H1 (cell line): ENCODE data around the gene PKD1. TPM values are rescaled to one million over a fixed set of nuclear protein-coding genes. Genes with fewer than 3 reads are reported as not detected.

ENCODE experiments used
- CTCF ChIA-PET: fragments of 300-600 bp; sonication (Branson Sonifier 250); formaldehyde crosslinking; loops from one replicate; lab custom pipeline; 2021; ENCODE audit not compliant: partially characterized antibody; lab: Charles Lee
- POLR2A ChIA-PET: fragments of 300-600 bp; sonication (Branson Sonifier 250); formaldehyde crosslinking; loops from one replicate; lab custom pipeline; 2021; ENCODE audit warnings: inconsistent platforms; ENCODE audit not compliant: partially characterized antibody; lab: Charles Lee
- DNase-seq, 2 experiments: peaks; one replicate each; pipeline versions ENCODE4 v3.0.0 to v3.0.0-alpha.2; 2010 to 2022; ENCODE audit warnings: low spot score in 2 of 2, low read depth in 1 of 2, mixed read lengths in 1 of 2
- FAIRE-seq: peaks from 2 replicates; lab custom pipeline; 2011; peaks lifted over from hg19 to GRCh38; lab: Jason Lieb, UNC
- H2AFZ ChIP-seq: 2 replicates; pipeline ENCODE4 v1.8.1; 2012; ENCODE audit warnings: low read length, inconsistent platforms
- H2AK5ac ChIP-seq: 2 replicates; pipeline ENCODE4 v1.6.1; 2013; ENCODE audit warnings: low read depth, low read length
- H2BK120ac ChIP-seq: replicated peaks from 2 replicates; pipeline ENCODE3; 2013; ENCODE audit warnings: low read depth, low read length, inconsistent platforms
- H2BK12ac ChIP-seq: 2 replicates; pipeline ENCODE4 v1.6.1; 2013; ENCODE audit warnings: low read depth, low read length
- H2BK15ac ChIP-seq: 2 replicates; pipeline ENCODE4 v1.6.1; 2013; ENCODE audit warnings: low read length
- H2BK20ac ChIP-seq: 2 replicates; pipeline ENCODE4 v1.6.1; 2013; ENCODE audit warnings: low read length
- H2BK5ac ChIP-seq: 2 replicates; pipeline ENCODE4 v1.6.1; 2013; ENCODE audit warnings: low read depth, low read length
- H3K14ac ChIP-seq: 2 replicates; pipeline ENCODE4 v1.6.1; 2013; ENCODE audit warnings: inconsistent platforms; ENCODE audit not compliant: insufficient read length
- H3K18ac ChIP-seq: 2 replicates; pipeline ENCODE4 v1.6.1; 2013; ENCODE audit warnings: low read length; ENCODE audit errors: extremely low read depth
- H3K23ac ChIP-seq: 2 replicates; pipeline ENCODE4 v1.6.1; 2013; ENCODE audit warnings: inconsistent platforms; ENCODE audit not compliant: insufficient read length
- H3K23me2 ChIP-seq: 2 replicates; pipeline ENCODE4 v1.6.1; 2013; ENCODE audit warnings: low read depth, low read length
- H3K27ac ChIP-seq: 2 replicates; pipeline ENCODE4 v1.6.1; 2011; ENCODE audit warnings: low read depth, low read length, inconsistent platforms
- H3K27me3 ChIP-seq, 4 experiments: replicated peaks in 1 of 4; 1 replicate in 1 of 4; 2 replicates in 3 of 4; pipeline versions ENCODE4 v1.6.1 to v1.8.1; 2011 to 2013; ENCODE audit warnings: low read length in 3 of 4, mild to moderate bottlenecking in 3 of 4, inconsistent platforms in 2 of 4, mixed read lengths in 2 of 4, moderate library complexity in 1 of 4; ENCODE audit not compliant: control insufficient read depth in 3 of 4, insufficient read depth in 3 of 4; ENCODE audit errors: extremely low read depth in 1 of 4
- H3K36me3 ChIP-seq, 4 experiments: 2 replicates each; pipeline versions ENCODE4 v1.6.1 to v1.8.1; 2011 to 2013; ENCODE audit warnings: mild to moderate bottlenecking in 4 of 4, low read length in 3 of 4, moderate library complexity in 2 of 4, control low read depth in 1 of 4, inconsistent platforms in 1 of 4; ENCODE audit not compliant: insufficient read depth in 4 of 4, control insufficient read depth in 2 of 4
- H3K4ac ChIP-seq: replicated peaks from 2 replicates; pipeline ENCODE3; 2013; ENCODE audit warnings: low read length, low read depth, mixed read lengths, inconsistent platforms; ENCODE audit not compliant: insufficient read length
- H3K4me1 ChIP-seq, 4 experiments: replicated peaks in 1 of 4; 1 replicate in 1 of 4; 2 replicates in 3 of 4; pipeline versions ENCODE4 v1.6.1 to v1.8.1; 2011 to 2013; ENCODE audit warnings: low read length in 3 of 4, inconsistent platforms in 2 of 4, mixed read lengths in 1 of 4; ENCODE audit not compliant: insufficient read depth in 4 of 4, control insufficient read depth in 3 of 4
- H3K4me2 ChIP-seq, 2 experiments: 2 replicates each; pipeline versions ENCODE4 v1.6.1 to v1.8.1; 2011 to 2013; ENCODE audit warnings: low read depth in 2 of 2, low read length in 2 of 2, control low read depth in 1 of 2, inconsistent platforms in 1 of 2, mild to moderate bottlenecking in 1 of 2; ENCODE audit not compliant: insufficient read depth in 1 of 2
- H3K4me3 ChIP-seq, 4 experiments: fragments of 200-600, 300-600 bp in 1 of 4; sonication (generic), shearing (Covaris generic), sonication (Bioruptor Twin) in 1 of 4; 2 replicates each; pipeline versions ENCODE4 v1.5.1 to v1.8.1; 2011 to 2016; ENCODE audit warnings: low read length in 4 of 4, low read depth in 3 of 4, control low read depth in 2 of 4, inconsistent platforms in 2 of 4, mild to moderate bottlenecking in 2 of 4, mixed read lengths in 1 of 4, moderate library complexity in 1 of 4; ENCODE audit not compliant: insufficient read depth in 2 of 4; ENCODE audit errors: extremely low read depth in 1 of 4
- H3K56ac ChIP-seq: replicated peaks from 2 replicates; pipeline ENCODE3; 2013; ENCODE audit warnings: low read depth, mild to moderate bottlenecking, mixed read lengths, low read length, inconsistent platforms; ENCODE audit not compliant: insufficient read length
- H3K79me1 ChIP-seq: 2 replicates; pipeline ENCODE4 v1.6.1; 2013; ENCODE audit warnings: low read depth, low read length, control low read depth
- H3K79me2 ChIP-seq, 2 experiments: 2 replicates each; pipeline versions ENCODE4 v1.6.1 to v1.8.1; 2012 to 2013; ENCODE audit warnings: low read length in 2 of 2, mild to moderate bottlenecking in 2 of 2, inconsistent platforms in 1 of 2; ENCODE audit not compliant: insufficient read depth in 2 of 2, control insufficient read depth in 1 of 2
- H3K9ac ChIP-seq, 4 experiments: replicated peaks in 1 of 4; 1 replicate in 1 of 4; 2 replicates in 3 of 4; pipeline versions ENCODE4 v1.6.1 to v1.8.1; 2011 to 2013; ENCODE audit warnings: low read depth in 3 of 4, low read length in 3 of 4, control low read depth in 2 of 4, mild to moderate bottlenecking in 2 of 4, moderate library complexity in 2 of 4, inconsistent platforms in 1 of 4; ENCODE audit errors: extremely low read depth in 1 of 4
- H3K9me3 ChIP-seq, 2 experiments: 2 replicates each; pipeline versions ENCODE4 v1.6.1 to v1.8.1; 2012 to 2013; ENCODE audit warnings: mild to moderate bottlenecking in 2 of 2, moderate library complexity in 2 of 2, control low read depth in 1 of 2, inconsistent platforms in 1 of 2, low read depth in 1 of 2, low read length in 1 of 2, mixed read lengths in 1 of 2; ENCODE audit not compliant: insufficient read depth in 2 of 2
- H4K20me1 ChIP-seq, 2 experiments: replicated peaks in 1 of 2; 2 replicates each; pipeline versions ENCODE3 to v1.8.1; 2011 to 2013; ENCODE audit warnings: inconsistent platforms in 2 of 2, low read length in 2 of 2, mild to moderate bottlenecking in 1 of 2; ENCODE audit not compliant: insufficient read depth in 2 of 2, control insufficient read depth in 1 of 2
- H4K5ac ChIP-seq: 2 replicates; pipeline ENCODE4 v1.6.1; 2013; ENCODE audit warnings: low read length, low read depth, mixed read lengths, inconsistent platforms; ENCODE audit not compliant: insufficient read length
- H4K8ac ChIP-seq: 2 replicates; pipeline ENCODE4 v1.8.0; 2013; ENCODE audit warnings: mild to moderate bottlenecking, moderate library complexity, low read length, inconsistent platforms; ENCODE audit not compliant: insufficient read depth; ENCODE audit errors: extremely low read depth
- H4K91ac ChIP-seq: replicated peaks from 2 replicates; pipeline ENCODE3; 2013; ENCODE audit warnings: low read length, mixed read lengths, inconsistent platforms; ENCODE audit not compliant: insufficient read length
- TAF7 ChIP-seq: optimal IDR thresholded peaks from 2 replicates; pipeline ENCODE3; 2011; ENCODE audit warnings: low read depth, mild to moderate bottlenecking, inconsistent platforms, low read length, moderate library complexity, borderline replicate concordance
- TEAD4 ChIP-seq: IDR thresholded peaks from 2 replicates; pipeline ENCODE4 v1.6.1; 2012; ENCODE audit warnings: low read depth, low read length, inconsistent platforms, mixed read lengths
- WGBS, 2 experiments: shearing (Covaris generic) in 1 of 2; methylation state at CpG; one replicate each; pipeline versions ENCODE4 v1.1.6 to v1.1.7; 2013 to 2015; ENCODE audit warnings: low lambda C conversion rate in 2 of 2, mixed read lengths in 2 of 2, inconsistent platforms in 1 of 2, low coverage in 1 of 2, missing lambda C conversion rate in 1 of 2; ENCODE audit not compliant: insufficient replicate concordance in 2 of 2, insufficient coverage in 1 of 2, insufficient read length in 1 of 2; ENCODE audit errors: extremely low coverage in 1 of 2, missing lambda C conversion rate in 1 of 2; 5-methylcytosine and 5-hydroxymethylcytosine counted together
- polyA plus RNA-seq, 7 experiments: library from polyadenylated mRNA; depleted of rRNA in 3 of 7; stranded (reverse) in 5 of 7; unstranded in 2 of 7; fragments of >200 nt in 5 of 7; fragments of 200-250 nt in 2 of 7; gene quantifications; 1 replicate in 5 of 7; 2 replicates in 1 of 7; 4 replicates in 1 of 7; pipeline versions ENCODE4 v1.2.1 to v1.2.3, GENCODE V29; 2011 to 2013; ENCODE audit warnings: missing spikeins in 2 of 7, mixed read lengths in 2 of 7
- total RNA-seq: library from RNA; stranded (reverse); fragmentation: NEBNext Ultra II Directional; extraction: Animal tissue kit (Norgen Biotek cat#: 25700); gene quantifications from 2 replicates; pipeline ENCODE4 v1.2.1, GENCODE V29; 2021

The PKD1 gene
- total and polyA plus RNA-seq, 2 of the 8 experiments (the other 6 are each of a cell fraction or from before 2014, with no cell fraction given): 40.6 to 52.7 TPM

DNA sequence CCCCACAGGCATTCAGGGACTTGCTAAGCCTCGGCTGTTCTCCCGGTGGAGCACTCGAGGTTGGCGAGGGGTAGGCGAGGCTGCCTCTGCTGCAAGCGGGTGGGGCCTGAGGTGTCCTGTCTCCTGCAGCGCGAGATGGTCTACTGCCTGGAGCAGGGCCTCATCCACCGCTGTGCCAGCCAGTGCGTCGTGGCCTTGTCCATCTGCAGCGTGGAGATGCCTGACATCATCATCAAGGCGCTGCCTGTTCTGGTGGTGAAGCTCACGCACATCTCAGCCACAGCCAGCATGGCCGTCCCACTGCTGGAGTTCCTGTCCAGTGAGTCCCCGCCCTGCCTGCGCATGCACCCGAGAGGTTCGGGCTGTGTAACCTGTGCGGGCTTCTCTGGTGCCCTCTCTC lies 61.6 kb downstream of the PKD1 start:
- no peaks in the 10 kb centered on the region for H3K27me3 ChIP-seq
- POLR2A ChIA-PET: interaction anchor here (1.1 to 2.9 kb wide), 5 partner anchors 11 to 81 kb away, joined by 3 to 12 read pairs (median 7); no protein-coding TSS in a partner anchor
- H3K23me2 ChIP-seq: no peaks in the 10 kb centered on the region
- no peaks in the 10 kb centered on the region for H3K9me3 ChIP-seq
- no peak overlapping the region for H3K9ac ChIP-seq
- CTCF ChIA-PET: interaction anchor here (0.8 to 3.5 kb wide), 8 partner anchors 11 to 70 kb away, joined by 3 to 14 read pairs (median 5); no protein-coding TSS in a partner anchor
- H4K8ac ChIP-seq: no peak overlapping the region
- TF ChIP-seq TAF7 (no peak), TEAD4 (no peak)
- H2BK20ac ChIP-seq: no peak overlapping the region
- H3K14ac ChIP-seq: no peak overlapping the region
- no peak overlapping the region for H2BK12ac ChIP-seq
- H4K20me1 ChIP-seq: peaks cover 4 to 11% of the 10 kb centered on the region in 2 experiments
- WGBS, 2 experiments: 92% methylated on average over 20 of the region's 20 CpGs; no CpG with 5 or more reads in 1 of the 2 experiments
- no peak overlapping the region for H2AFZ ChIP-seq
- no peak overlapping the region for H3K18ac ChIP-seq
- no peak overlapping the region for H3K4me2 ChIP-seq
- no peak overlapping the region; the same call in 1 of the 2 replicates for H2BK5ac ChIP-seq
- H3K56ac ChIP-seq: no peak overlapping the region
- peaks cover 2 to 8% (median 5%) of the 10 kb centered on the region in 4 experiments; a peak in 4 of 8 replicates for H3K36me3 ChIP-seq
- no peak overlapping the region for H4K91ac ChIP-seq
- no peak overlapping the region for H3K27ac ChIP-seq
- H4K5ac ChIP-seq: no peak overlapping the region
- no peak overlapping the region for H2BK15ac ChIP-seq
- no peaks in the 10 kb centered on the region for H3K79me2 ChIP-seq
- no peak overlapping the region for H3K23ac ChIP-seq
- DNase-seq: no peak
- H2BK120ac ChIP-seq: no peak overlapping the region
- no peak overlapping the region for H2AK5ac ChIP-seq
- no peak overlapping the region for H3K4ac ChIP-seq
- FAIRE-seq: no peak
- H3K4me1 ChIP-seq: no peaks in the 10 kb centered on the region
- no peak overlapping the region for H3K4me3 ChIP-seq
- H3K79me1 ChIP-seq: no peaks in the 10 kb centered on the region
